CD14-positive monocyte (primary cell): ENCODE data around the gene ZBTB1. TPM values are rescaled to one million over a fixed set of nuclear protein-coding genes. Genes with fewer than 3 reads are reported as not detected.

Experiments
- DNase-seq, 3 donors: peaks; one replicate each; pipeline ENCODE4 v3.0.0-alpha.2; 2011 to 2022
- H2AFZ ChIP-seq: 2 replicates; pipeline ENCODE4 v1.6.0; 2012; ENCODE audit warnings: mild to moderate bottlenecking, low read depth, low read length, inconsistent platforms; ENCODE audit not compliant: insufficient read depth, poor library complexity, severe bottlenecking
- H3K27ac ChIP-seq, 2 donors: 1 replicate in 1 of 2; 2 replicates in 1 of 2; pipeline ENCODE4 v1.5.1; 2012 to 2013; ENCODE audit warnings: low read length in 2 of 2, control low read depth in 1 of 2, inconsistent platforms in 1 of 2, low read depth in 1 of 2, mild to moderate bottlenecking in 1 of 2
- H3K27me3 ChIP-seq, 2 donors: one replicate each; pipeline versions ENCODE4 v1.6.0 to v1.6.1; 2011 to 2013; ENCODE audit warnings: low read length in 2 of 2; ENCODE audit not compliant: control insufficient read depth in 2 of 2, insufficient read depth in 2 of 2
- H3K36me3 ChIP-seq, 2 donors: replicated peaks in 1 of 2; 1 replicate in 1 of 2; 2 replicates in 1 of 2; pipeline versions ENCODE4 v1.5.1 to v1.6.1; 2012 to 2013; ENCODE audit warnings: low read length in 2 of 2, control low read depth in 1 of 2, inconsistent platforms in 1 of 2, mild to moderate bottlenecking in 1 of 2; ENCODE audit not compliant: insufficient read depth in 2 of 2, control insufficient read depth in 1 of 2
- H3K4me1 ChIP-seq, 2 donors: 1 replicate in 1 of 2; 2 replicates in 1 of 2; pipeline versions ENCODE4 v1.5.1 to v1.6.1; 2012 to 2013; ENCODE audit warnings: low read length in 2 of 2, control low read depth in 1 of 2, inconsistent platforms in 1 of 2, mild to moderate bottlenecking in 1 of 2, moderate library complexity in 1 of 2; ENCODE audit not compliant: insufficient read depth in 2 of 2, control insufficient read depth in 1 of 2
- H3K4me2 ChIP-seq: replicated peaks from 2 replicates; pipeline ENCODE3; 2012; ENCODE audit warnings: low read length, moderate library complexity, mild to moderate bottlenecking; ENCODE audit not compliant: poor library complexity, severe bottlenecking; ENCODE audit errors: extremely low read depth
- H3K4me3 ChIP-seq, 3 experiments: fragments of 200-600 bp in 1 of 3; sonication (generic) in 1 of 3; replicated peaks in 1 of 3; 1 replicate in 2 of 3; 2 replicates in 1 of 3; pipeline ENCODE4 v1.5.1; 2011 to 2013; ENCODE audit warnings: low read length in 3 of 3, mild to moderate bottlenecking in 3 of 3, control low read depth in 2 of 3, low read depth in 2 of 3, inconsistent platforms in 1 of 3, moderate library complexity in 1 of 3
- H3K79me2 ChIP-seq: 2 replicates; pipeline ENCODE4 v1.6.0; 2012; ENCODE audit warnings: mild to moderate bottlenecking, control low read depth, inconsistent platforms, low read length, moderate library complexity; ENCODE audit not compliant: insufficient read depth
- H3K9ac ChIP-seq: 2 replicates; pipeline ENCODE4 v1.6.0; 2017; ENCODE audit warnings: low read length, mild to moderate bottlenecking; ENCODE audit not compliant: insufficient read depth, poor library complexity, severe bottlenecking
- H3K9me3 ChIP-seq, 2 donors: replicated peaks in 1 of 2; 1 replicate in 1 of 2; 2 replicates in 1 of 2; pipeline versions ENCODE4 v1.5.1 to v1.6.1; 2012 to 2013; ENCODE audit warnings: low read length in 2 of 2, control low read depth in 1 of 2; ENCODE audit not compliant: control insufficient read depth in 1 of 2, insufficient read depth in 1 of 2
- H4K20me1 ChIP-seq: 2 replicates; pipeline ENCODE4 v1.6.0; 2012; ENCODE audit warnings: mild to moderate bottlenecking, low read length, control low read depth, moderate library complexity; ENCODE audit not compliant: insufficient read depth
- H3K27ac Mint-ChIP-seq, 7 donors: one replicate each; pipeline ENCODE4 v1.8.0; 2020; ENCODE audit warnings: mild to moderate bottlenecking in 7 of 7, mixed read lengths in 7 of 7, moderate library complexity in 6 of 7, inconsistent platforms in 2 of 7
- H3K27me3 Mint-ChIP-seq, 3 donors: one replicate each; pipeline ENCODE4 v1.8.0; 2021 to 2022; ENCODE audit warnings: low read depth in 3 of 3, mild to moderate bottlenecking in 3 of 3, mixed read lengths in 3 of 3, moderate library complexity in 3 of 3, inconsistent platforms in 1 of 3
- H3K36me3 Mint-ChIP-seq, 2 donors: one replicate each; pipeline ENCODE4 v1.8.0; 2020; ENCODE audit warnings: mixed read lengths in 2 of 2, inconsistent platforms in 1 of 2, mild to moderate bottlenecking in 1 of 2
- H3K4me1 Mint-ChIP-seq: one replicate; pipeline ENCODE4 v1.8.0; 2020; ENCODE audit warnings: mild to moderate bottlenecking, mixed read lengths
- H3K4me3 Mint-ChIP-seq, 2 donors: one replicate each; pipeline ENCODE4 v1.8.0; 2020; ENCODE audit warnings: mild to moderate bottlenecking in 2 of 2, mixed read lengths in 2 of 2, moderate library complexity in 1 of 2
- H3K9me3 Mint-ChIP-seq, 7 donors: one replicate each; pipeline ENCODE4 v1.8.0; 2020 to 2022; ENCODE audit warnings: mixed read lengths in 7 of 7, mild to moderate bottlenecking in 6 of 7, moderate library complexity in 6 of 7, inconsistent platforms in 2 of 7
- WGBS: methylation state at CpG from one replicate; pipeline ENCODE4 v1.1.5; 2013; ENCODE audit warnings: missing lambda C conversion rate; ENCODE audit not compliant: insufficient coverage; 5-methylcytosine and 5-hydroxymethylcytosine counted together
- intact Hi-C, 2 donors: fragments of 100-400 bp; cut with micrococcal nuclease; formaldehyde crosslinking; loops; one replicate each; pipeline versions ENCODE4 v1.15.0 to v1.15.1; 2023
- polyA plus RNA-seq, 3 donors: library from polyadenylated mRNA; depleted of rRNA in 1 of 3; unstranded in 2 of 3; stranded (reverse) in 1 of 3; fragments of 300-500 nt in 2 of 3; fragments of >200 nt in 1 of 3; fragmentation: Illumina TruSeq in 2 of 3; gene quantifications; 1 replicate in 2 of 3; 2 replicates in 1 of 3; pipeline ENCODE4 v1.2.3, GENCODE V29; 2012 to 2021
- TF ChIP-seq, protein P1 (sequence below): fragments of 200-600 bp; IDR thresholded peaks from one replicate; pipeline ENCODE4 v1.8.0; 2022; ENCODE audit warnings: antibody characterized with exemption, mild to moderate bottlenecking

The ZBTB1 gene
- polyA plus RNA-seq, 3 donors: 27.7 to 45.4 (median 33.4) TPM

DNA sequence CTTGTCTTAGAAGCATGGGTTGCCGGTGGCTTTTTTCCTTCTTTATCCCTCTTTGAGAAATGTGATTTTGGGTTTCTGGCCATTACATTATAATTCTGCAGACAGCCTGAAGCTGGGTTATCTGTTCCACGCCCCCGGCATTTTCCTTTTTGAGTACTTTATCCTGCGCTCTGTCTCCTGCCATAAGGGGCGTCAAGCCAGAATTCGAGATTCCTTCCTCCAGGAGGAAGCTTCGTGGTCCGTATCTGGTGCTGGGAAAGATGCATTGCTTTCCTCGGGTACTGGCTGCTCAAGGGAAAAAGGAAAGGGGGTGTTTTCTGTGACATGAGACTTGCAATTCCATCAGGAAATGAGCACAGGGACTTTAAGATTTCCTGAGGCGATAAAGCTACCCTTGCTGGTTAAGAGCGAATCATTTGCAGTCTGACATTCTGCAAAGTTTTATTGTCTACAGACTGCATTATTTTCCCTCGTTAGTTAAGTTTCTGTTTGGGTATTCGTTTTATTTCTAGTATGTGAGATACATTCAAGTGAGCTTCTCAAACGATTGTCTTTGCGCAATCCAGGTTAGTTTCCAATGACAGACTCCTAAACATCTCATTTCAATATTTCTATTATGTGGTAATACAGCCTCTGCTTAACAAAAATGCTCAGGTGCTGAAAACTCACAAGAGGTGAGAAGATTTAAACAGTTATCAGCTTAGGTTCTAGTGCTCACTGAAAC is 38.6 kb upstream of the ZBTB1 start:
- H3K9me3 ChIP-seq: no peaks in the 10 kb centered on the region
- peaks cover 24 to 38% (median 31%) of the 10 kb centered on the region in 3 donors for H3K27me3 Mint-ChIP-seq
- peaks cover 20% of the 10 kb centered on the region for H3K4me1 Mint-ChIP-seq
- H3K9me3 Mint-ChIP-seq: peaks cover 0 to 8% (median 2%) of the 10 kb centered on the region in 7 donors
- H3K4me3 Mint-ChIP-seq: peak overlapping the region; percentile 63 to 96
- peaks cover 17% of the 10 kb centered on the region in 2 donors for H3K4me1 ChIP-seq
- no peak overlapping the region for H2AFZ ChIP-seq
- H3K79me2 ChIP-seq: no peaks in the 10 kb centered on the region
- H3K27ac Mint-ChIP-seq: no peak overlapping the region
- H4K20me1 ChIP-seq: no peaks in the 10 kb centered on the region
- H3K36me3 ChIP-seq: peaks cover 0 to 4% of the 10 kb centered on the region in 2 donors
- H3K4me3 ChIP-seq: peak overlapping the region; percentile 6 to 66 (median 14)
- peaks cover 30 to 35% of the 10 kb centered on the region in 2 donors for H3K27me3 ChIP-seq
- peak overlapping the region; percentile 41 for H3K9ac ChIP-seq
- intact Hi-C loops: no loop called here
- DNase-seq: no peak
- WGBS: 0% methylated on average over 9 of the region's 15 CpGs
- peak overlapping the region; percentile 76 for H3K4me2 ChIP-seq
- TF ChIP-seq, protein P1, sequence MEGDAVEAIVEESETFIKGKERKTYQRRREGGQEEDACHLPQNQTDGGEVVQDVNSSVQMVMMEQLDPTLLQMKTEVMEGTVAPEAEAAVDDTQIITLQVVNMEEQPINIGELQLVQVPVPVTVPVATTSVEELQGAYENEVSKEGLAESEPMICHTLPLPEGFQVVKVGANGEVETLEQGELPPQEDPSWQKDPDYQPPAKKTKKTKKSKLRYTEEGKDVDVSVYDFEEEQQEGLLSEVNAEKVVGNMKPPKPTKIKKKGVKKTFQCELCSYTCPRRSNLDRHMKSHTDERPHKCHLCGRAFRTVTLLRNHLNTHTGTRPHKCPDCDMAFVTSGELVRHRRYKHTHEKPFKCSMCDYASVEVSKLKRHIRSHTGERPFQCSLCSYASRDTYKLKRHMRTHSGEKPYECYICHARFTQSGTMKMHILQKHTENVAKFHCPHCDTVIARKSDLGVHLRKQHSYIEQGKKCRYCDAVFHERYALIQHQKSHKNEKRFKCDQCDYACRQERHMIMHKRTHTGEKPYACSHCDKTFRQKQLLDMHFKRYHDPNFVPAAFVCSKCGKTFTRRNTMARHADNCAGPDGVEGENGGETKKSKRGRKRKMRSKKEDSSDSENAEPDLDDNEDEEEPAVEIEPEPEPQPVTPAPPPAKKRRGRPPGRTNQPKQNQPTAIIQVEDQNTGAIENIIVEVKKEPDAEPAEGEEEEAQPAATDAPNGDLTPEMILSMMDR: no peak
- H3K36me3 Mint-ChIP-seq: peaks cover 13 to 21% of the 10 kb centered on the region in 2 donors
- no peak overlapping the region for H3K27ac ChIP-seq

DNA sequence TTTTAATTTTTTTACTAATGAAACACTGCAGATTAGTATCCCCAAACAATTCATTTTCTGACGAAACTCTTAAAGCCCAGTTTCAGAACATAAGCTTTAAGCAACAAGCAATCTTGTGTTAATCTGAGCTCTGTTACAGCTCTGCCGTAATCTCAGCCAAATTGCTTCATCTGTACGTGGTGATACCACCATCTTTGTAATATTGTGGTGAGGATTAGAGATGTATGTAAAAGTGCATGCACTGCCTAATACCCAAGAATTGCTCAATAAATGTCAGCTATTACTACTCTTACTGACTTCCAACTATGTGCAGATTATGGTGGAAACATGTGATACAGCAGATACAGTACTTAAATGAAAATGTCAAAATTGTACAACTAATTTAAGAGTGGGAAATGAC is 37.5 kb upstream of the ZBTB1 start:
- Histone ChIP-seq H4K20me1 (no peaks in the 10 kb centered on the region), H3K9me3 (no peaks in the 10 kb centered on the region), H3K27ac (no peak overlapping the region), H3K79me2 (no peaks in the 10 kb centered on the region), H3K27me3 (peaks cover 30 to 35% of the 10 kb centered on the region in 2 donors), H3K4me3 (no peak overlapping the region), H2AFZ (no peak overlapping the region), H3K9ac (no peak overlapping the region), H3K4me2 (no peak overlapping the region), H3K36me3 (no peaks in the 10 kb centered on the region), H3K4me1 (peaks cover 17% of the 10 kb centered on the region in 2 donors)
- TF ChIP-seq, protein P1: no peak
- no peak overlapping the region for H3K4me3 Mint-ChIP-seq
- intact Hi-C loops: no loop called here
- WGBS: no CpG with 5 or more reads among the region's 3 CpGs
- H3K36me3 Mint-ChIP-seq: peaks cover 11 to 17% of the 10 kb centered on the region in 2 donors
- peak in 1 of 3 donors; percentile 14 for DNase-seq
- H3K9me3 Mint-ChIP-seq: peaks cover 0 to 8% (median 2%) of the 10 kb centered on the region in 7 donors
- peaks cover 24 to 38% (median 31%) of the 10 kb centered on the region in 3 donors for H3K27me3 Mint-ChIP-seq
- H3K27ac Mint-ChIP-seq: no peak overlapping the region
- peaks cover 20% of the 10 kb centered on the region for H3K4me1 Mint-ChIP-seq
